ENCODE results near the gene NGEF.
A peak's percentile ranks its signal among the peaks of the same experiment; 100 is the strongest.
"Not testable (repeated sequence)": the region's sequence is repeated elsewhere in the genome, so short reads cannot be mapped to it uniquely, and the experiment has no call there.

NGEF gene

GRCh38 chr2:232861353-232861752, 151.7 kb downstream of the NGEF start:
- TF ChIP-seq CTCF (IDR thresholded peaks at IDR 0.05; ENCODE audit: unreplicated experiment in 3 of 3) = no peak
- H3K9me3 Mint-ChIP-seq = no peaks in the 10 kb centered on the region

DNA sequence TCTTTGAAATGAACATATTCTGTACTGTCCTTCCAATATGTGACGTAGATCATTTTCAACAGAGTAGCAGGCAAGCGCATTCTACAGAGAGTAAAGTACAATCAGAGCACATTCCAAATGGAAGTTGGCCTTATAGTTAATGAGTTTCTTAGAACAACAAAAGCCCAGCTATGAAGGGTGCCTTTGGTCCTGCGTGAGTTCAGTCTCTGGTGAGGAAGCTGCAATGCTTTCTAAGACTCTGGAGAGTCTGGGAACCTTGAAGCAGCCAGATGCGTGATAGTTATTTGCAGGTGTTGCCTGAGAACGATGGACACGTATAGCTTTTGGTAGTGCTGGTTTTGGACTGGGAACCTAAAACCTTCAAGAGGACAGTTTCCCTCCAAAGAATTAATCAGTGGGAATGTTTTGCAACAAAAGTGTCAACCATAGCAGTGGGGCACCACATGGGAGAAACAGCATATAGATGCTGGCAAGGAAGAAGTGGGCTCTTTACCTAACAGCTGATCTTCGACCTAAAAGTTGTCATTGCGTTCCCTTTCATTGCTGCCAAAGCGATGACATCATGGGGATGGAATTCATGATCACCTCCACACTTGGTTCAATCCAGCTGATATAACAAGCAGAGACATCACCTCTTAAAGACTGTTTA, 152.3 kb downstream of the NGEF start:
- peak overlapping the region in 2 of 3 experiments; percentile 74 to 91 for H3K27ac Mint-ChIP-seq
- peaks cover 47% of the 10 kb centered on the region for H3K36me3 Mint-ChIP-seq (ENCODE audit: low read depth)
- TF ChIP-seq CTCF (IDR thresholded peaks at IDR 0.05; ENCODE audit: unreplicated experiment in 3 of 3) = no peak
- no peak overlapping the region for H3K4me3 Mint-ChIP-seq
- H3K27me3 Mint-ChIP-seq (ENCODE audit: low read depth) = no peaks in the 10 kb centered on the region
- no peaks in the 10 kb centered on the region for H3K4me1 Mint-ChIP-seq
- H3K9me3 Mint-ChIP-seq = no peaks in the 10 kb centered on the region

More at GRCh38 chr2:232861353-232861752, 151.7 kb downstream of the NGEF start:
- Mint-ChIP-seq H3K36me3 (ENCODE audit: low read depth) (peaks cover 44% of the 10 kb centered on the region), H3K4me1 (no peaks in the 10 kb centered on the region), H3K27me3 (ENCODE audit: low read depth) (no peaks in the 10 kb centered on the region), H3K27ac (peak overlapping the region in 1 of 3 experiments; percentile 91), H3K4me3 (no peak overlapping the region)

- peak overlapping the region in 1 of 3 experiments; percentile 4 for H3K27ac Mint-ChIP-seq
- TF ChIP-seq CTCF (IDR thresholded peaks at IDR 0.05; ENCODE audit: unreplicated experiment in 3 of 3) = no peak
- H3K36me3 Mint-ChIP-seq (ENCODE audit: low read depth) = peaks cover 47% of the 10 kb centered on the region
- H3K4me3 Mint-ChIP-seq = no peak overlapping the region
- H3K27me3 Mint-ChIP-seq (ENCODE audit: low read depth) = no peaks in the 10 kb centered on the region
- no peaks in the 10 kb centered on the region for H3K9me3 Mint-ChIP-seq
- H3K4me1 Mint-ChIP-seq = no peaks in the 10 kb centered on the region
Measured at GRCh38 chr2:232859385-232859916, 153.6 kb downstream of the NGEF start.

- no peaks in the 10 kb centered on the region for H3K4me1 Mint-ChIP-seq
- no peak overlapping the region for H3K4me3 Mint-ChIP-seq
Measured at GRCh38 chr2:232857158-232857563, 155.9 kb downstream of the NGEF start.

GRCh38 chr2:232854082-232854481, 159.0 kb downstream of the NGEF start:
- H3K4me3 Mint-ChIP-seq = no peak overlapping the region
- H3K27ac Mint-ChIP-seq = no peak overlapping the region
- no peaks in the 10 kb centered on the region for H3K4me1 Mint-ChIP-seq
- H3K9me3 Mint-ChIP-seq = no peaks in the 10 kb centered on the region
- TF ChIP-seq CTCF (IDR thresholded peaks at IDR 0.05; ENCODE audit: unreplicated experiment in 3 of 3) = no peak
- H3K36me3 Mint-ChIP-seq (ENCODE audit: low read depth) = peaks cover 52% of the 10 kb centered on the region
- H3K27me3 Mint-ChIP-seq (ENCODE audit: low read depth) = no peaks in the 10 kb centered on the region

More at GRCh38 chr2:232857158-232857563, 155.9 kb downstream of the NGEF start:
- TF ChIP-seq CTCF (IDR thresholded peaks at IDR 0.05; ENCODE audit: unreplicated experiment in 3 of 3) = no peak
- Mint-ChIP-seq H3K27me3 (ENCODE audit: low read depth) (no peaks in the 10 kb centered on the region), H3K27ac (peak overlapping the region; percentile 22 to 76 (median 43)), H3K36me3 (ENCODE audit: low read depth) (peaks cover 51% of the 10 kb centered on the region), H3K9me3 (no peaks in the 10 kb centered on the region)

DNA sequence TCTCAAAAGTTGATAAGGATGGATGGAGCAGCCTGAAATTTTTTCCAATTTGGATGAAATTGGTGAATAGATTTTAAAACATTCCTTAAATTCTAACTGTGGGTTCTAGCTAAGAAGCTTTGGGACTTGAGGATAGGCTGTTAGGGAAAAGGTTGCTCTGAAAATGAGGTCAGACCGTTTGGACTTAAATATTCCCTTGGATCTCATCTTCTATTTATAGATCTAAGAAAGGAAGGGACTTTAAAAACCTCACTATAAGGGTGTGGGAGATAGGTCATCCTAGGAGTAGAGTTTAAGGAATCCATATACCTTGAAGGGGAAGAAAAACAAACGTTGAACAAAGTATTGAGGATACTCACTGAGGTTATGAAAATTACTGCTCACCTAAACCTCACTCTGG, 160.4 kb downstream of the NGEF start:
- Mint-ChIP-seq H3K9me3 (no peaks in the 10 kb centered on the region), H3K27ac (no peak overlapping the region), H3K4me1 (no peaks in the 10 kb centered on the region), H3K36me3 (ENCODE audit: low read depth) (peaks cover 54% of the 10 kb centered on the region), H3K27me3 (ENCODE audit: low read depth) (no peaks in the 10 kb centered on the region), H3K4me3 (no peak overlapping the region)
- no peak for TF ChIP-seq CTCF (IDR thresholded peaks at IDR 0.05; ENCODE audit: unreplicated experiment in 3 of 3)

GRCh38 chr2:232852081-232852480, 161.0 kb downstream of the NGEF start:
- H3K27me3 Mint-ChIP-seq (ENCODE audit: low read depth); H3K27ac Mint-ChIP-seq; H3K9me3 Mint-ChIP-seq; H3K4me1 Mint-ChIP-seq; H3K4me3 Mint-ChIP-seq: not testable (repeated sequence)
- peaks cover 52% of the 10 kb centered on the region for H3K36me3 Mint-ChIP-seq (ENCODE audit: low read depth)

Measured in nephron (organoid).